Stimulated activated CD8-positive, alpha-beta memory T cell treated with anti-CD3 and anti-CD28 coated beads, Interleukin-15, amount 100 ng/mL, for 1 hour (primary cell): ENCODE results near the gene MIER2.

Experiments
- DNase-seq: peaks from one replicate; pipeline ENCODE4 v3.0.0-alpha.2; 2020; ENCODE audit warnings: low read depth

MIER2 gene

GRCh38 chr19:306151-306900 lies 38.3 kb downstream of the MIER2 start:
- no peak for DNase-seq

- no peak for DNase-seq
Observed at GRCh38 chr19:305240-306150, 39.1 kb downstream of the MIER2 start.

- no peak for DNase-seq
Observed at GRCh38 chr19:296476-297225, 47.9 kb downstream of the MIER2 start.

- DNase-seq: no peak
Observed at GRCh38 chr19:295687-296370, 48.8 kb downstream of the MIER2 start.

DNA sequence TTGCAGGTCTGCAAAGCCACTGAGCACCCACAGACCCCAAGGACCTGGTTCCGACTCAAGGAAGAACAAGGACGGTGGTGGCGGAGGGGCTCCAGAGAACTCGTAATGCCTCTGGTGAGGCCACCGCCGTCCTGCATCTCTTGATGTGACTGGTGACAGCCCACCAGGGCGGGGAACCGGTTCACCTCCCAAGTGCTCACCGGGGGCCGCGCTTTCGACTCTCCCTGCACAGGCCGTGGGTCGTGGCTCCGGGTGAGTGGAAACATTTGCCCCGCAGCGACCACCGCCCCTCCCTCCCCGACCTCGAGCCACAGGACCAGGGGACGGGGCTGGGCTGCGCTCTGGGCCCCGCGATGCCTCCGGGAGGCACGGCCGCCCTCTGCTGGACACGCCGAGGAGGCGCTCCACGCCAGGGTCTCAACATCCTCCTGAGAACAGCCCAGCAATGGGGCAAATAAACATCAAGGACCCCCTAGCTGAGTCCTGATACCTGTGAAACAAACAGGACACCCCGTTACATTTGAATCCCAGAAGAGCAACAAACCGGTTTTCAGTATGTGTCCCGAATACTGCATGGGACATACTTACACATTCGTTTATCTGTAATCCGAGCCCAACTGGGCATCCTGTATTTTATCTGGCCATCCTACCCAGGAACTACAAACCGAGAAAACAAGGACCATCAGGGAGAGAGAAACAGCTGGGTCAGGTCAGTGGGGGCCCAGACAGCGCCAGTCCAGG lies 49.5 kb downstream of the MIER2 start:
- peak; percentile 24 for DNase-seq

DNA sequence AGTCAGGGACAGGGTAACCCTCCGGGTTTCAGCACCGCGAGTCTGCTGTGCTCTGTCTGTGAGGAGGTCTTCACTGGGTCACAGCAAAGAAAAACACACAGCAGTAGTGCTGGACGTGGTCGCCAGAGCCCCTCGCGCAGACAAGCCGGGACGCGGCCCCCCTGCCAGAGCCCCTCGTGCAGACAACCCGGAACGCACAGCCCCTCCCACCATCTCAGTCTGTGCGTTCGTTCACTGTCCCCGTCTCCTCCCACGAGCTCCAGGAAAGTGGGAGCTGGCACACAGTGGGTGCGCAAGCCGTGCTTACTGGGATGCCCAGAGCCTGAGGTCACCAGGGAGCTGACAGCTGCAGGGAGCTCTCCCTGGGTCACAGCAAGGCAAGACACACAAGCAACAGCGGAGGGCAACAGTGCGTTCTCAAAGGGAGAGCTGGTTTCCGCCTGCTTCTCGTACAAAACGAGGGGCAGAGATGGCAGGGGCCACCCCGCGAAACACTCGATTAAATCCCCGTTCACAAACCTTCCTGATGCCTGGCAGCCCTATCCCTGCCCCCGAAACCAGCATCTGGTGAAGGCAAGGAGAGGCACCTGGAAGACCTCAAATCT lies 50.2 kb downstream of the MIER2 start:
- DNase-seq: no peak

GRCh38 chr19:293436-294110 lies 51.0 kb downstream of the MIER2 start:
- no peak for DNase-seq

GRCh38 chr19:292951-293350 lies 51.6 kb downstream of the MIER2 start:
- no peak for DNase-seq

- no peak for DNase-seq
Observed at GRCh38 chr19:292281-292884, 52.2 kb downstream of the MIER2 start.

GRCh38 chr19:291561-292280 lies 52.9 kb downstream of the MIER2 start:
- DNase-seq: no peak

GRCh38 chr19:291006-291521 lies 53.5 kb downstream of the MIER2 start, which contains the start of gene PLPP2:
Gene PLPP2, minus strand, starts transcription at chr19:291403. Its CDS starts 67 bp downstream, at chr19:291336.
- no peak for DNase-seq

GRCh38 chr19:290372-291005 lies 54.1 kb downstream of the MIER2 start:
- no peak for DNase-seq

DNA sequence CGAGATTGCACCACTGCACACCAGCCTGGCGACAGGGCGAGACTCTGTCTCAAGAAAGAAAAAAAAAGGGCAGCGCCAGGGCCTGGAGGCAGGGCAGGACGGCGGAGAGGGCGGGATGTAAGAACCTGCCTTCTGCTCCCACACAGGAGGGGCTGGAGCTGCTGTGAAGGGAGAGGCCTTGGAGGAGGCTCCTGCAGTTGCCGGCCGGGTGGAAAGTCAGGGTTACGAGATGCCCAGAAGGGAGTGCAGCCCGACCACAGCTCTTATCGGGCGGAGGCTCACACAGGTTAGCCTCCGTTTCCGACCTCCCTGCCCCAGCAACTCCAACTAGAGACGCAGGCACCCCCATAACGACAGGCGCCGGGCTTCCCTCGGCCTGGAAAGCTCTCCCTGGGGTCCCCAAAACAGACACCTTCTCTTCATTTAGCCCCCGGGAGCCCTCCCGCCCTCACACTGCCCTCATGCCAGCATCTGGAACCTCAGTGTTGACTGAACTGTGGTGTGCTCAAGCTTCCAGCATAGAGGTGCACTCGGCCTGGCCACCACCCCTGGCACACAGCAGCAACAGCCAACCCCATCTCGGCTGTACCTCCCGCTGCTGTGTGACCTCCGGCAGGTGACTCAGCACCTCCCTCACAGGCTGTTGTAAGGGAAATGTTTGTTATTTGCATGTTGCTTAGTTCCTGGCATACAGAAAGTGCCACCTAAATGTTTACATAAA lies 54.8 kb downstream of the MIER2 start:
- no peak for DNase-seq

- DNase-seq: no peak
Observed at GRCh38 chr19:288911-289310, 55.7 kb downstream of the MIER2 start.

DNA sequence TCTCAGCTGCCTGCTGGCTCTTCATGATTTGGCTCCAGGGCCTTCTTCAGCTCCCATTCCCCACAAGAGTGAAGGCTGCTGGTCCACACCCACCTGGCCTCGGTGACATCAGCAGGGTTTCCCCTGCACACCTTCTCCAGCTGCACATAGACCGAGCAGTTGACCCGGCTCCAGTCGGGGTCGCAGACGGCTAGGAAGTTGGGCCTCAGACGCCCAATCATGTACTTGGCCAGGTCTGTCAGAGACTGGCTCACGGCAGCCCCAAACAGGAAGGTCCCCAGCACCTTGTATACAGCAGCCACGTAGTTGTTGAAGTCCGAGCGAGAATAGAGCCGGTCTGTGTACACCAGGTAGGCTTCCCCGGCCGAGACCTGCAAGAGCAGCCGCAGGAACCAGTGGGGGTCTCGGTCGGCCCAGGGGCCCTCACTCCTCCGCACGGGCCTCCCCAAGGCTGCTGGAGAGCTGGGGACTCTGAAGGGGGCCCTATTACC lies 57.2 kb downstream of the MIER2 start:
- no peak for DNase-seq

DNA sequence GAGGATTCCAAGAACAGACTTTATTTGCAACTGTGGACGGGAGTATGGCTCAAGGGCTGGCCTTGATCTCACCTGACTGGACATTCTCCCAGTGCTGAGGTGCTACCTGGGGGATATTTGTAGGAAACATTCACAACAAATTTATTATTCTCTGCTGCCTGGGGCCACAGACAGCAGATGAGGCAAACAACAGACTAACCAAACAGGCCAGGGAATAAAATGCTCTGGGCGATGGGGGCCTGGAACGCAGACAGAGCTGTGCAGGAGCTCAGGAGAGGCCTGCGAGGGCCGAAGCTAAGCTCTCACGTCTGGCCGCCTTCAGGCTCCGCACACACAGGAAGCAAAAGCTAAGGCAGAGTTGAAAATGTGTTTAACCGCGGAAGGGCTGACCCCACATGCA lies 61.2 kb downstream of the MIER2 start:
- no peak for DNase-seq

DNA sequence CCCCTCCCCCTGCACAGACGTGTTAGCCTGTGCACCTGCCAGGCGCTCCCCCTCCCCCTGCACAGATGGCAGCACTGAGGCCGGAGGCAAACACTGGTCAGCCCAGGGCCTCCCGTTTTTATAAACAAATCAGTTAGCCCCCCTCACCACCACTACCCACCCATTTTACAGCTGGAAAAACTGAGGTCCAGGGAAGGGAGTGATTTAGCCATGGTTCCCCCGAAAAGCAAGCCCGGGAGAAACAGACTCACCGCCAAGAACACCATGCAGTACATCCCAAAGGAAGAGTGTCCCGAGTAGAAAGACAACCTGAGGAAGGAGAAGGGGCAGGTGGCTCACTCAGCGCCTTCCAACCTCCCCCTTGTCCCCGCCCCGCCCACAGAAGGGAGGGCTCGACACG lies 62.1 kb downstream of the MIER2 start:
- no peak for DNase-seq
